NT2/D1 (cell line): ENCODE results near the gene FLYWCH2.

ENCODE experiments used
- DNase-seq: peaks from one replicate; pipeline ENCODE4 v3.0.0-alpha.2; 2011; ENCODE audit warnings: low read depth, low spot score
- H3K27me3 ChIP-seq: 2 replicates; pipeline ENCODE4 v1.6.0; 2011; ENCODE audit warnings: mild to moderate bottlenecking; ENCODE audit not compliant: insufficient read length, insufficient read depth
- H3K36me3 ChIP-seq: 2 replicates; pipeline ENCODE4 v1.6.1; 2011; ENCODE audit warnings: mild to moderate bottlenecking, low read length, mixed read lengths; ENCODE audit not compliant: insufficient read depth, insufficient read length
- H3K4me1 ChIP-seq: 2 replicates; pipeline ENCODE4 v1.5.1; 2011; ENCODE audit not compliant: insufficient read depth, insufficient read length
- H3K4me3 ChIP-seq: 2 replicates; pipeline ENCODE4 v1.5.1; 2011; ENCODE audit warnings: low read depth; ENCODE audit not compliant: insufficient read length
- H3K9ac ChIP-seq: 2 replicates; pipeline ENCODE4 v1.6.0; 2011; ENCODE audit warnings: low read depth; ENCODE audit not compliant: insufficient read length
- H3K9me3 ChIP-seq: 2 replicates; pipeline ENCODE4 v1.5.1; 2011; ENCODE audit warnings: mild to moderate bottlenecking, low read length; ENCODE audit not compliant: insufficient read depth
- SUZ12 ChIP-seq: IDR thresholded peaks from 2 replicates; pipeline ENCODE4 v1.6.1; 2011; ENCODE audit not compliant: insufficient read length, insufficient read depth; ENCODE audit errors: extremely low read depth
- YY1 ChIP-seq: IDR thresholded peaks from 2 replicates; pipeline ENCODE4 v1.6.1; 2011; ENCODE audit not compliant: insufficient read length, insufficient read depth
- ZNF274 ChIP-seq: IDR thresholded peaks from 2 replicates; pipeline ENCODE4 v1.6.1; 2011; ENCODE audit warnings: mild to moderate bottlenecking, low read depth, low read length

Gene FLYWCH2

GRCh38 chr16:2860826-2861567, 22.0 kb upstream of the FLYWCH2 start:
- Histone ChIP-seq H3K27me3 (no peaks in the 10 kb centered on the region), H3K9ac (no peak overlapping the region), H3K9me3 (peaks cover 14% of the 10 kb centered on the region; the same call in 1 of the 2 replicates), H3K4me1 (peaks cover 5% of the 10 kb centered on the region), H3K36me3 (no peaks in the 10 kb centered on the region), H3K4me3 (no peak overlapping the region)
- TF ChIP-seq YY1 (no peak), ZNF274 (no peak), SUZ12 (no peak)
- no peak for DNase-seq

GRCh38 chr16:2865651-2866050, 17.4 kb upstream of the FLYWCH2 start:
- DNase-seq, result no peak

GRCh38 chr16:2866431-2866830, 16.6 kb upstream of the FLYWCH2 start:
- TF ChIP-seq SUZ12 (no peak), ZNF274 (no peak), YY1 (no peak)
- no peak for DNase-seq
- Histone ChIP-seq H3K4me1 (no peaks in the 10 kb centered on the region), H3K9me3 (0 out of 2 replicates have a peak, but pooled peaks cover under 1% of the 10 kb centered on the region), H3K4me3 (no peak overlapping the region), H3K36me3 (no peaks in the 10 kb centered on the region), H3K9ac (no peak overlapping the region), H3K27me3 (no peaks in the 10 kb centered on the region)

More at GRCh38 chr16:2865651-2866050, 17.4 kb upstream of the FLYWCH2 start:
- Histone ChIP-seq H3K9me3 (peaks cover 9% of the 10 kb centered on the region; the same call in 1 of the 2 replicates), H3K4me3 (no peak overlapping the region), H3K9ac (no peak overlapping the region), H3K27me3 (no peaks in the 10 kb centered on the region), H3K36me3 (no peaks in the 10 kb centered on the region), H3K4me1 (no peaks in the 10 kb centered on the region)
- TF ChIP-seq SUZ12 (no peak), ZNF274 (no peak), YY1 (no peak)

- Histone ChIP-seq H3K27me3 (no peaks in the 10 kb centered on the region), H3K9me3 (no peaks in the 10 kb centered on the region), H3K4me3 (peak overlapping the region; percentile 81), H3K36me3 (no peaks in the 10 kb centered on the region), H3K9ac (peak overlapping the region; percentile 95), H3K4me1 (no peaks in the 10 kb centered on the region)
- no peak for TF ChIP-seq ZNF274
- no peak for DNase-seq
These were observed 15.4 kb upstream of the FLYWCH2 start for GRCh38 chr16:2867661-2867986.

- DNase-seq, result peak; percentile 91
- peak overlapping the region; percentile 81 for H3K4me3 ChIP-seq
- H3K36me3 ChIP-seq, result no peaks in the 10 kb centered on the region
- H3K9ac ChIP-seq, result peak overlapping the region; percentile 95
- H3K9me3 ChIP-seq, result no peaks in the 10 kb centered on the region
- H3K4me1 ChIP-seq, result no peaks in the 10 kb centered on the region
- TF ChIP-seq YY1 (peak; percentile 90), SUZ12 (no peak), ZNF274 (no peak)
- no peaks in the 10 kb centered on the region for H3K27me3 ChIP-seq
These were observed 14.8 kb upstream of the FLYWCH2 start for GRCh38 chr16:2867987-2868789.

GRCh38 chr16:2871926-2872325, 11.1 kb upstream of the FLYWCH2 start:
- no peak for DNase-seq
- TF ChIP-seq YY1 (no peak), SUZ12 (no peak), ZNF274 (no peak)

GRCh38 chr16:2874032-2874911, 8.7 kb upstream of the FLYWCH2 start:
- no peaks in the 10 kb centered on the region for H3K27me3 ChIP-seq
- H3K4me1 ChIP-seq, result no peaks in the 10 kb centered on the region
- 0 out of 2 replicates have a peak, but pooled peaks cover under 1% of the 10 kb centered on the region for H3K9me3 ChIP-seq
- no peaks in the 10 kb centered on the region for H3K36me3 ChIP-seq
- no peak overlapping the region for H3K4me3 ChIP-seq
- DNase-seq, result no peak
- TF ChIP-seq YY1 (no peak), SUZ12 (no peak)
- peak overlapping the region; percentile 54 for H3K9ac ChIP-seq

More at GRCh38 chr16:2871926-2872325, 11.1 kb upstream of the FLYWCH2 start:
- no peak overlapping the region for H3K9ac ChIP-seq
- no peaks in the 10 kb centered on the region for H3K36me3 ChIP-seq
- no peaks in the 10 kb centered on the region for H3K27me3 ChIP-seq
- H3K4me1 ChIP-seq, result no peaks in the 10 kb centered on the region
- no peak overlapping the region for H3K4me3 ChIP-seq
- no peaks in the 10 kb centered on the region for H3K9me3 ChIP-seq
